ENCODE results near the gene ULK3.
A peak's percentile ranks its signal among the peaks of the same experiment; 100 is the strongest.

The ULK3 gene

GRCh38 chr15:74820056-74820455 lies 22.9 kb downstream of the ULK3 start:
- DNase-seq (ENCODE audit: low read depth) = no peak
- no peak overlapping the region for H3K4me3 ChIP-seq (ENCODE audit: control insufficient read depth, low read depth, low read length)
- TF ChIP-seq, protein P1, sequence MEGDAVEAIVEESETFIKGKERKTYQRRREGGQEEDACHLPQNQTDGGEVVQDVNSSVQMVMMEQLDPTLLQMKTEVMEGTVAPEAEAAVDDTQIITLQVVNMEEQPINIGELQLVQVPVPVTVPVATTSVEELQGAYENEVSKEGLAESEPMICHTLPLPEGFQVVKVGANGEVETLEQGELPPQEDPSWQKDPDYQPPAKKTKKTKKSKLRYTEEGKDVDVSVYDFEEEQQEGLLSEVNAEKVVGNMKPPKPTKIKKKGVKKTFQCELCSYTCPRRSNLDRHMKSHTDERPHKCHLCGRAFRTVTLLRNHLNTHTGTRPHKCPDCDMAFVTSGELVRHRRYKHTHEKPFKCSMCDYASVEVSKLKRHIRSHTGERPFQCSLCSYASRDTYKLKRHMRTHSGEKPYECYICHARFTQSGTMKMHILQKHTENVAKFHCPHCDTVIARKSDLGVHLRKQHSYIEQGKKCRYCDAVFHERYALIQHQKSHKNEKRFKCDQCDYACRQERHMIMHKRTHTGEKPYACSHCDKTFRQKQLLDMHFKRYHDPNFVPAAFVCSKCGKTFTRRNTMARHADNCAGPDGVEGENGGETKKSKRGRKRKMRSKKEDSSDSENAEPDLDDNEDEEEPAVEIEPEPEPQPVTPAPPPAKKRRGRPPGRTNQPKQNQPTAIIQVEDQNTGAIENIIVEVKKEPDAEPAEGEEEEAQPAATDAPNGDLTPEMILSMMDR (IDR thresholded peaks at IDR 0.05; ENCODE audit: control insufficient read depth, insufficient read depth, low read depth, low read length, missing control alignments) = no peak

- no peak overlapping the region for H3K4me3 ChIP-seq (ENCODE audit: control insufficient read depth, low read depth, low read length)
- DNase-seq (ENCODE audit: low read depth) = no peak
- TF ChIP-seq, protein P1 (IDR thresholded peaks at IDR 0.05; ENCODE audit: control insufficient read depth, insufficient read depth, low read depth, low read length, missing control alignments) = peak; percentile 33
These were observed 25.6 kb downstream of the ULK3 start for GRCh38 chr15:74817370-74817737.

- no peak for DNase-seq (ENCODE audit: low read depth)
- H3K4me3 ChIP-seq (ENCODE audit: control insufficient read depth, low read depth, low read length) = no peak overlapping the region
- TF ChIP-seq, protein P1 (IDR thresholded peaks at IDR 0.05; ENCODE audit: control insufficient read depth, insufficient read depth, low read depth, low read length, missing control alignments) = no peak
These were observed 26.2 kb downstream of the ULK3 start for GRCh38 chr15:74816624-74817369.

DNA sequence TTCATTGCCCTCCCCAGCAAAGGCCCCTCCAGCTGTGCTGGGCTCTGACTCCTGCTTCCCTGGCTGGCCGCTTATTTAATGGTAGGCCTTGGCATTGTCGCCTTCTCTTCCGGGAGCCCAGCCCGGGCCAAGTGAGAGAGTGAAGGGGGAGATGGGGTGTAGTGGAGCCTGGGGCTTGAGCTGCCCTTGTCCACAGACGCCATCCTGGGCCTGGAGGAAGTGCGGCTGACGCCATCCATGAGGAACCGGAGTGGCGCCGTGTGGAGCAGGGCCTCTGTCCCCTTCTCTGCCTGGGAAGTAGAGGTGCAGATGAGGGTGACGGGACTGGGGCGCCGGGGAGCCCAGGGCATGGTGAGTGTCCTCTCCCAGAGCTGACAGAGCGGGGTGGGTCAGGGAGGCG lies 27.0 kb downstream of the ULK3 start:
- TF ChIP-seq, protein P1 (IDR thresholded peaks at IDR 0.05; ENCODE audit: control insufficient read depth, insufficient read depth, low read depth, low read length, missing control alignments) = no peak
- H3K4me3 ChIP-seq (ENCODE audit: control insufficient read depth, low read depth, low read length) = no peak overlapping the region
- no peak for DNase-seq (ENCODE audit: low read depth)

DNA sequence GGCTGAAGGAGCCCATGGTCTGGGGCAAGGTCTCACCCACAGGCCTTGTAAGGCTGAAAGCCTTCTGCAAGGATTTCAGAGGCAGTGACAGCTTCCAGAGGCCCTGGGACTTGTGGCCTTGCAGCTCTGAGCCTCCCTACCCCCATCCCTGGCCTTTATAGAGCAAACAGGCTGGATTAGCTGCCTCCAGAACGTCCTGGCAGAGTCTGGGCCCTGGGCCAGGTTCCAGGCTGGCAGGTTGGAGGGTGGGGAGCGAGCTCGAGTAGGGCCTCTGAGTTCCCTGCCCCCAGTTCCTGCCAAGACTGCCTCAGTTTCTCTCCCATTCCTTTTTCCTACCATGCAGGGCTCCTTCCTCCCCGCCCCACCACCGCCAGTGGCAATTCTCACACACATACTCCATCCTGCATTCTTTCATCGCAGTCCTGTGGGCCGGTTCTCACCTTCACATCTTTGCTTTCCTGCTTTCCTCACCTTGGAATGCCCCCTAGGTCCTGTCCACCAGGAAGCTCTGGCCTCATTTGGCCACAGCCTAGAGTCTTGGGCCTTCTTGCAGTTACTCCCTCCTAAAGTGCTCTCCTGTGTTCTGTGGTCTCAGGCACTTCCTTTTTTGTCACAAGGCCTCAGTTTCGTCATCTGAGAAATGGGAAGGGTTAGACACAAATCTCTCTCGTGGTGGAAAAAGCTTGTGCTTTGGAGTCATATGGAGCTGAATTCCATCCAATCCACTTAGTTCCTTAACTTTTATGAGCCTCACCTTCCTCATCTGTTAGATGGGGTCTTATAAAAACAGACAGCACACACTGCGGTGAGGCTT lies 27.6 kb downstream of the ULK3 start:
- DNase-seq (ENCODE audit: low read depth) = no peak

DNA sequence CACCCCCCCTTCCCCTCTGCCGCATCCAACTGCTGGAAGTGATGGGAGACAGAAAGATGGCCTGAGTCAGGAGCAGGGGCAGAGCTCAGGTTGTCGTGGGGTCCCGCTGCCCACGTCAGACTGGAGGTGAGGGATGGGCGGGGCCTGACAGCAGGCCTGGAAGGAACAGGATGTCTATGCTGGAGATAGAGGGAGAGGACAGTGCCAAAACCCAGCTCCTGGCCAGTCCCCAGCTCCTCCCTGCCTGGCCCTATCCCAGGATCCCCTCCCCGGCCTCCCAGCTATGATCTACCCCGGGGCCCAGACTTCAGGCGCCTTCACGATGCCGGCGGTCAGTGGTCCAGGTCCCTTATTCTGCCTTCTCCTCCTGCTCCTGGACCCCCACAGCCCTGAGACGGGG lies 30.4 kb downstream of the ULK3 start, which contains the start of gene LMAN1L:
TSS of gene LMAN1L (plus strand) at position 303 of the 400 bp plus-strand sequence. CDS start at position 323, 20 bp downstream.
- TF ChIP-seq, protein P1 (IDR thresholded peaks at IDR 0.05; ENCODE audit: control insufficient read depth, insufficient read depth, low read depth, low read length, missing control alignments) = no peak
- DNase-seq (ENCODE audit: low read depth) = no peak
- no peak within 1 kb of the TSS for H3K4me3 ChIP-seq (ENCODE audit: control insufficient read depth, low read depth, low read length)

More for the DNA sequence above, 27.6 kb downstream of the ULK3 start:
- H3K4me3 ChIP-seq (ENCODE audit: control insufficient read depth, low read depth, low read length) = no peak overlapping the region
- TF ChIP-seq, protein P1 (IDR thresholded peaks at IDR 0.05; ENCODE audit: control insufficient read depth, insufficient read depth, low read depth, low read length, missing control alignments) = no peak

All from AG09309 (cell line).